ENCODE results near the gene HOTAIR.
A peak's percentile ranks its signal among the peaks of the same experiment; 100 is the strongest.

HOTAIR gene

DNA sequence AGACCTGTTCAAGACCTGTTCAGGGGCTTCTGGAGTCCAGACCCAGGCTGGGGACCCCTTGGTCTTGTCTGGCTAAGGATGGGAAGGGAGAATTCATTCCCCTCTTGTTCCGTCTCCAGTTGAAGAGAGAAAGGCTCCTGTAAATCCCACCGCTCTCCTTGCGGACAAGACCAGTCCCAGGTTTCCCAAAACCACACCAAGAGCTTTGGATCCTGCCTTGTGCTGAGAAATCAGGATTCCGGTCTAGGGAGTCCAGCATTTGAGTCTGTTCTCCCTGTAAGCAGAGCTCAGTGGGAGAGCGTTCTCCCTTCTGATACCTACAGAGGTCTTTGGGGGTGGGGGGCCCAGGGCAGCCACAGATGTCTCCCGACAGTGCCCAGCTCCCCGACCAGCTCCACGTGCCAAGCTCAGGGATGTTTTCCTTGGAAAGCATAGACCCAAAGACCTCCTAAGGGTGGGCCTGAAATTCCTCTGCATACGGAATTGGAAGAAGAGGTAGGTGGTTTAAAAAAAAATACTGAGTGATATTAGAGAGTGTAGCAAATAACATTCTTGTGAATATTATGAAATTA lies 34.2 kb downstream of the HOTAIR start:
- no peak for DNase-seq

DNA sequence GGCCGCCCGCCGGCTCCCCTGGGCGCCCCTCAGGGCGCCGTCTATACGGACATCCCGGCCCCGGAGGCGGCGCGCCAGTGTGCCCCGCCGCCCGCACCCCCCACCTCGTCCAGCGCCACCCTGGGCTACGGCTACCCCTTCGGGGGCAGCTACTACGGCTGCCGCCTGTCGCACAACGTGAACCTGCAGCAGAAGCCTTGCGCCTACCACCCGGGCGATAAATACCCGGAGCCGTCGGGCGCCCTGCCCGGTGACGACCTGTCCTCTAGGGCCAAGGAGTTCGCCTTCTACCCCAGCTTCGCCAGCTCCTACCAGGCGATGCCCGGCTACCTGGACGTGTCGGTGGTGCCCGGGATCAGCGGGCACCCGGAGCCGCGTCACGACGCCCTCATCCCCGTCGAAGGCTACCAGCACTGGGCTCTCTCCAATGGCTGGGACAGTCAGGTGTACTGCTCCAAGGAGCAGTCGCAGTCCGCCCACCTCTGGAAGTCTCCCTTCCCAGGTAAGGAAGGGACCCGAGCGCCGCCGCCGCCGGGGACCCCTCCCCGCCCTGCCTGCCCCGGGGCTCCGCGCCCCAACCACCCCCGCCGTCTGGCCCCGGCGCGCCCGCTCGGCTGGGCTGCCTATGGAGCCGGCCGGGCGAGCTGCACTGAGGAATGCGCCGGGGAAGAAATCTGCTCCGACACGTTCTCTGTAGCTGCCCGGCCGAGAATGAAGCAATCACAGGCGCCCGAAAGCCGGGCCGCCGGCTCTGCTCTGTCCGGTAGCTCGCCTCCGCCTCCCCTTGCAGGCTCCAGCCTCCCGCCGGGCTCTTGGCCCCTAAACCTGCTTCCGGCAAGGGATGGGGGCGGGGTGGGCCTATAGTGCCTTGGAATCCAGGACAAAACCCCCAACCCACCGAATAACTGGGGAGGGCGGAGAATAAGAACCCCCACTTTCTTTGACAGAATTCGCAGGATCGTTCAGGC lies 35.3 kb downstream of the HOTAIR start:
- DNase-seq = no peak

DNA sequence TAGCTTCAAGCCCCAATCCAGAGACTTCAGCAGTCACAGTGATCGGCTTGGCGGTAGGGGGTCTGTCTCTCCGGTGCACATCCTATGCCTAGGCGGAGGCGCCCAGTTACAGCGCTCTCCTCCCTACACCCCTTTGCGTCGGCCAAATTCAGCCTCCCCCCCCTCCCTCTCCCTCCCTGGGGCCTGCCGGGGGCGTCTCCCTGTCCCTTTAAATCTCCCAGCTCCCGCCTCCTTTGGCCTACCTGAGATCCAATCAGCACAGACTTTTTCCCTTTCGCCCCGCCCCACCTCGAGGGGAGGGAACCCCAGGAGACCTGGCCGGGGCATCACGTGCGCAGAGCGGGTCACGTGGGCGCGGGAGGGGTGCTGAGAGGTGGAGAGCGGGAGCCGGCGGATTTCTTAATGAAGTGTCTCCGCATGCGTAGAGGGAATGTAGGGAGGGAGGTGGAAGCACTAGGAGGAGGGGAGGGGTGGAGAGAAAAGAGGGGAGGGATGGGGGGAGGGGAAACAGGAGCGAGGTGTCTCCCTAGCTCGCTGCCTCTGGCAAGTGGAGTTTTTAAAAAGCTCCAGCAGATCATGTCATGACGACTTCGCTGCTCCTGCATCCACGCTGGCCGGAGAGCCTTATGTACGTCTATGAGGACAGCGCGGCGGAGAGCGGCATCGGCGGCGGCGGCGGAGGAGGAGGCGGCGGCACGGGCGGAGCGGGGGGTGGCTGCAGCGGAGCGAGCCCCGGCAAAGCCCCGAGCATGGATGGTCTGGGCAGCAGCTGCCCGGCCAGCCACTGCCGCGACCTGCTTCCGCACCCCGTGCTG lies 36.2 kb downstream of the HOTAIR start, which contains the start of gene HOXC13:
TSS of gene HOXC13 (plus strand) at position 506 of the 815 bp plus-strand sequence. CDS start at position 582, 76 bp downstream.
- DNase-seq = peak in 1 of 2 donors; percentile 21

DNA sequence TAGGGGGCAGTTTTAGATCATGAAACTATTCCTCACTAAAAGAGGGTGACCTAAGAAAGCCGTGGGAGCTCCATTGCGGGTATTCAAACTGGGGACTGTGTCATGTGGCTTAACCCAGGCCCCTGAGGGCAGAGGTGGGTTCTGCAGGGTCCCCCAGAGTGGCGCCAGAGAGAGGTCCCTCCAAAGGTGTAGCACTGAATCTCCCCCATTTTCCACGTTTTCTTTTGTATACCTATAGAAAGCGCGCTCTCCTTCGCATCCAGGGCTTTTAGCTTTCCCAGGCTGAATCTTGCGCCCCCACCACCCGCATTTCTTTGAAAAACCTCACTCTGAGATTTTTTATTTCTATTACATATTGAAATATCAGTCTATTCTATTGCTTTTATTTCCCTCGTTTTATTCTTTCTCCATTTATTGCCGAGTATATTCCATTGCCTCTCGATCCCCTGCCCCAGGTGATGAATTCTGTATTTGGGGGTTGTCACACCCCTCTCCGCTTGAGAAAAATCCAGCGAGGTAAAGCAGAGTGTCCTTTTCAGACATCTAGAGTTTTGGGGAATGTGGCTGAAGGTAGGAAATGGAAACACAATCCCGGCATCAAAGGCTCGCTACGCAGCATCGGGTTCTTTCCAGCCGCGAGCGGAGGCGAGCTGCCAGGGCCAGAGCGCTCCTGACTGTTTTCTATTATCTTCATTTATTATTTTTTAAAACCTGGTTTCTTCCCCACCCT lies 37.0 kb downstream of the HOTAIR start:
- DNase-seq = no peak

DNA sequence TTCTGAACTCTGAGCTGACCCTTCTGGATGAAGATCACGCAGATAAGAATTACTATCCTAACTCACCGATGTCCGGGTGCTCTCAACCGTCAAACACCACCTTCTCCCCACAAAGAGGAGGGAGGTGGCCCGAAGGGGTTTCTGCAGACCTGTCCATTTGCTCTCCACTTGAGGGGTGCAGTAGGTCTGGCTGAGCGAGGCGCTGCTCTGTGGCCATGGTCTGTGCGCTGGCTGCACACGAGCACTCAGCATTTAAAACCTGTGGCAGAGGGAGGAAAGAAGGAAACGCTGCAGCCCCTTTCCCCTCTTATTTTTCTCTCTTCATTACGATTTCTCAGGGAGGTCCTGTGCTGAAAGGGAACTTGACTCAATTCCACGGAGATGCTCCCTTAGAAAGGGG lies 37.7 kb downstream of the HOTAIR start:
- DNase-seq = no peak

DNA sequence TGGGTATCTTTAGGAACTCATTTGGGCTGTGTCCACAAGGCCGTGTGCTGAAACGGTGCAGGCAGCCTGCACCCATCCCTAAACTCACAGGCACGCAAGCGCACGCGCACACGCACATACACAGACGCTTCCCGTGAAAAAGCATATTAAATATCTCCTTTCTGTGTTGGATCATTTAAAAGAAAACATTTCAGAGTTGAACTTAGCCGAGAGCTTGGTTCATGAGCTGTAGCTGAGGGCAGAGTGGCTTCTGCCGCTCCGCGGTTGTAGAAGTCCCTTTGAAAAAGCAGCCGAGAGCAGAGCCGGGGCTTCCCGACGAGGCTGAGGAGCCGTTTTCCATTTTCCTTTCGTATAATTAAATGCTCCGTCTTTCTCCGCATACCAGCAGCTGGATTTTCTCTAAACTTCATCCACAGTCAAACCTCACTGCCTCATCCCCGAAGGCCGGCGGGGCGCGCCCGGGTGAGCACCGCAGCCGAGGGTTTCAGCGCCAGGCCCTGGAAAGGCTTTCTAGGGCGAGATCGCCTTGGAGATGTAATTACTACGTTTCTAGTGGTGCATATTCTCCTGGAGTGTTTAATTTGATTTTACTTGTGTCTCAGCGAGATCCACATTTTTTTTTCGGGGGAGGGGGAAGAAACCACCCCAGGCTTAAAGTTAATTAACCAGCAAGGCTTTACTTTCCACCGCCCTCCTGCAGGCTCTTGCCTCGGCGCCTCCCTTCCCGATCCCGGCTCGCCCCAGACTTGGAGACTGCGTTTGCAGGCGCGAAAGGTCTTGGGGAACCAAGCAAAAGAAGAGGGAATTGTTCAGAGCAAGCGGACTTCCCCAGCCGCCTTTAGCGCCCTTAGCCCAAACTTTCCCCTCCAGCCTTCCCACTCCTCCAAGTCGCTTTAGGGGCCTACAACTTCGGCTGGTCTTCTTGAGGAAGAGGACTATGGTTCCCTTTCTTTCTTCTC lies 39.1 kb downstream of the HOTAIR start:
- DNase-seq = no peak

DNA sequence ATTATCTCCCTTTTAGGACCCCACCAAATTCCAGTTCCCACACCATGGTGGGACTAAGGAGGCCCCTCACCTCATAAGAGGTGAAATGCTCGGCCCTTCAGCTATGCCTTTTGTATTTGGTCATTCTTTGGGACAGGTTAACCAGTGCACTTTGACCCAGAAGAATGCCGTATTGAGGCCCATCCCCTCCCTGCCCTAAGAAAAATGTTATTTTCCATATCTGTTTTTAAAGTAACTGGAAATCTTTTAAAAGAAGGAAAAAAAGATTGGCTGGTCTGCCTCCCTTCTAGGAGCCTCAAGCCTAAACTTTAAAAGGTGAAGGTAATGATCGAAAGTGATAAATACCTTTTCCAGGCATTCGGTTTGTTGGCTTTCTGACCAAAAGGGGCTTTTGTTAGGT lies 41.8 kb downstream of the HOTAIR start:
- no peak for DNase-seq

DNA sequence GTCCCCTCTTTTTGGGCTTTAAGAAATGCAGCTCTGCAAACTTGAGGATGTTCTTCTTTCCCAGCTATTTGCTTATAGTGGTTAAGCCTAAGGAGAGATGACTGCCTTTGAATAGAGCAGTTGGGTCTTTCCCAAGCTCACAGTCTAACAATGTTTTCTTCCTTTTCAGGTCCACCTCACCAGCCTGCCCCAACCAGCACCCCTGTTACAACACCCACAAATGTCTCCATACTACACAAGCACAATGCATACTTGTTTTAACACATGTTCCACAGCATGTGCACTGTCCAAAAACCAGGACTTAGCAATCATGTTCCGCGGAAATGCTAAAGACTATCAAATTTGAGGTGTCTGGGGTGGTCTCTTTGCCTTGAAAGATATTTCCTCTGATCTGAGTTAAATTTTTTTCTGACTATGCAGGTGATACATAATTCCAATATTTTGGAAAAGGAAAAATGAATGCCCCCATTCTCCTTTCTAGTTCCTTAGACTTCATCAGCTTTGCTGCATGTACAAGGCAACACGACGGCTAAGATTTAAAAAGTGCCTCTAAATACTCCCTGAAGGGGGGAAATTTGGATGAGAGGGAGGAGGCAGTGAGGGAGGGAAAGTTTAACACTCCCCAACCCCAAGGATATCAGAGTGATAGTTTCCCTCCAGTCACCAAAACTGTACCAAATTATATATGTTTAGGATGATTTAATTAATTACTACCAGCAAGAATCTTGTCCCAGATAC lies 42.7 kb downstream of the HOTAIR start:
- no peak for DNase-seq

DNA sequence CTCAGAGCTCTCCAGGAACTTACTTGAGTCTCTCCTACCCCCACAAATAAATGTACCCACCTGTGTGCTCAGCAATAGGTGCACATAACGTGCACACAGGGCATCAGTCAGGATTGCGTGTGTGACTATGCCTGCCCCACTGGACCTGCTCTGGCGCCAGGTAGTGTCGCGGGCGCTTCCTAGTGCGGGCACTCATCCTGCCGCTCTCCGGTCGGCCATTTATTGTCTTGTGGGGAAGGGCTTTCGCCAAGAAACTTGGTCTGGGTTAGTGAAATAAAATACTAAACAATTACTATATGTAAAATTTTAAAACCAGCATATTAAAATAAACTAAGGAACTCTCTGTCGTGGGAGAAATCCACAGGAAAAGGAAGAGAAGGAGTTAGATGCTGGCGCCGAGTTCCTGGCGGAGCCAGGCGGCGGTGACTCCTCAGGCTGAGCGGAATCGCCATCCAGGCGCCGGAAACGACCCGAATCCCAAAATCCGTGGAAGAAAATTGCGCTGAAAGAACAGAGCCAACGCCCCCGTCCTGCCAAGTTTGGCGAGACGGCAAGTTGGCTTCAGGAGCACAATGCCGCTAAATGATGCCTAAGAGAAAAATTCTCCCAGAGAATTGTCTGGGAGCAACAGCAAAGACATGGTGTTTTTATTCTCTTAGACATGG lies 44.0 kb downstream of the HOTAIR start:
- DNase-seq = no peak

DNA sequence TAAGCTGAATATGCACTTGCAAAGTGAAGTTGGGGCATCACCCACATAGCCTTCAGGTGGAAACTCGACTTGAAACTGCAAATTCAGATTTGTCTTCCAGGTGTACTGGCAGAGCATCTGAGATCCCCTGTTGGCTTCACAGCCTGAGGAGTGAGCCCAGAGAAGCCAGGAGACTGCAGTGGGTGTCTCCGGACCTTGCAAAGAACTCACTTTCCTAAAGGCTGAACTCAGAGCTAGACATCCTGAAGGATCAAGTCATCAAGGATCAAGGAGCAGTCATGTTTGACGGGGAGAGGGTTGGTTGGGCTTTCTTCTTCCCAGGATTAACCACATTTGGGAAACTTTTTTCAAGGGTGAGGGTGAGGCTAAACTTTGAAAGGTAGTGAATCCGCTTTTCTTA lies 45.2 kb downstream of the HOTAIR start:
- DNase-seq = no peak

DNA sequence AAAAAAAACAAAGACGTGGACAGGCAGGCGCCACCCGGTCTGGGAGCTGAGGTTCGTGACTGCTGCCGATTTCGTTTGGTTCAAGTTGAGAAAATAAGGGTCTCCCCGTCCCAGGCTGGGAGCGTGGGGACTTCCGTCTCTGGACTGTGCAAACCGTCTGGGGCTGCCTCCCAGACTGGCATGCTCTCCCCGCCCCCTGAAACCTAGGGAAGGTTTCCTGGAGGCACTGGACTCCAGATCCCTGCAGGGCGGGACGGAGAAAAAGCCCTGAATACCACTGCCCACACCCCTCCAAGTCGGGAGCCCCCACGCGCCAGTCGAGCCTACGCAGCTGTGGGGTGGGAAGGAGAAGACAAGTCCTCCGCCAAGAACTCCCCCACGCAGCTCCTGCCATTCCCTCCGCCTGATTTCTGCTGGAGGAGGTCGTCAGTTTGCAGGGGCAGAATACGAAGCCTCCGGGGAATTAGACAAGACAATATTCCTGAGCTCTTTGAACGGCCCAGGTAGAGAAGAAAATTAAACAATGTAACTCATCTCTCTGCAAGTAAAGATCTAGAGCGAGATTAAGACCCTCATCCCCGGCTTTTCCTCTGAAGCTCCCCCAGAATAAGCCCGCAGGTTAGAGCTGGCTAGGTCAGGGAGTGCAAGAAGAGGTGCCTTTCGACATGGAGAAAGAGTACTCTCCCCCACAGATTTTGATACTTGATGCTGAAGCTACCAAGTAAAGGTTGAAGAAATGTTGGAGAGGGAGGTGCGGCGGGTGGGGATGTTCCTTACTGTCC lies 46.5 kb downstream of the HOTAIR start:
- DNase-seq = no peak

DNA sequence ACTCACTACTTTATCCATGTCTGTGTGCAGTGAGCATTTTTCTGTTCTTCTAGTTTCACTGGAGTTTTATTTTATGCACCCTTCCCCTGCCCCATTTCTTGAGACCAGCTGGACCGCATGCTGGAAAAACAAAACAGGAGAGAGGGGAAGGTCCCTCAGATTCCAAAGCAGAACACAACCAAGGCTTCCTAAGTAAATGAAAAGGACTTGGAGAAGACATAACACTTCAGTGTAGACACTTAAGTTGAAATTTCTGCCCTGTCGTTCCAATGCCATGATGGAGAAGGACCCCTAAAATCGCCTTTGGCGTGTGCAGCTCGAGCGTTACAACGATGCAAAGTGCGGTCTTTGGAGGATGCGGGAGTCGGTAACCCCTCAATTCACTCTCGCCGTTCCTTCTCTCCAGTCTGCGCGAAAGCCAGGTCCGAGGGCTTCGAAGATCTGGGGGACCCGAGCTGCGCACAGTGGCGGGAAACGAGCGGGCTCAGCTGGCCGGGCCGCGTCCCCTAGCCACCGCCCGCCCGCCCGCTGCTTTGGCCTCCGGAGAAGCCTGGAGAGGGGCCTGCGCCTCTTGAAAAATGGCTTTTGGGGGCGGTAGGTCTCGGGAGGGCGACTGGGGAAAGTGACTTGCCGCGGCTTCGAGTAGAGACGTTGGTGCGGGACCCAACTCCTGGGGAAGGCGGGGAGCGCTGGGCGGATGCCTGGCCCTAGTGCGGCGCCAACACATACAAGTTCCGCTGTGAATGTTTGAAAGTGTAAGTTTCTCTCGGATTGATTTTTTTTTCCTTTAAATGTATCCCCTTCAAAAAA lies 47.3 kb downstream of the HOTAIR start:
- no peak for DNase-seq

DNA sequence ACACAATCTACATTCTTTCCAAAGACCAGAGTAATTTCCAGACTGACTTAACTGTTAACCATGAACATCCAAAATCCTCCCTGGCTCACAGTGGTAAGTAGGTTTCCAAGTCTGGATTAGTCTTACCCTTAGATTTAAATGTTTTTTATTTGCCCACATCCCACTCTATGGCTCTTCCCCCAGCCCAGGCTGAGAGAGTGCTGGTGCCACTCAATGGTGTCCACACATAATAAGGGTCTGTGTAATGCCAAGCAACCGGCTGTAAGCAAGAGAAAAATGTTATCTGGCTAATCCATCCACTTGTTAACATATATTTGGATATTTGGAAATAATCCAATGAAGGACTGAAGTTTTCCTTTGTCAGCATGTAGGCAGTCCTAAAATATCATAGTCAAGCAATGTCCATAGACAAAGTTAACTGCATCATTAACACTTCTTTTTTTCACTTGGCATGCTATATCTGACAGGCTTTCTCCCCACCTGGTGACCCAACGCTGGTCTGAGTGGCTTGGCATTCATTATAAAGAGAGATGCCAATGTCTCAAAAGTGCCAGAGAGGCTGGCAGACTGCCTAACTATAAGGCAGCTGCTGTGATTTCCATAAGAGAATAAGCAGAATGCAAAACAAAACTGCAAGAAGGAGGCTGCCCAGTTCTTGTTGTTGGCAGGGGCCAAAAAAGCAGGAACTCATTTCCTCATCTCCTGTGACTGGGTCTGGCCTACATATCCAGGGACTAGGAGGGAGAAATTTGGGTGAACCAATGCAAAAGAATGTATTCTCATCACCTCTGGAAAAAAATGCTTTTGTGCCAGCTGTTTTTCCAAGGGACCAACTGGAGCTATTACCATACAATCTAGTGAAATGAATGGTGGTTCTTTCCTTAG lies 50.0 kb downstream of the HOTAIR start:
- no peak for DNase-seq

DNA sequence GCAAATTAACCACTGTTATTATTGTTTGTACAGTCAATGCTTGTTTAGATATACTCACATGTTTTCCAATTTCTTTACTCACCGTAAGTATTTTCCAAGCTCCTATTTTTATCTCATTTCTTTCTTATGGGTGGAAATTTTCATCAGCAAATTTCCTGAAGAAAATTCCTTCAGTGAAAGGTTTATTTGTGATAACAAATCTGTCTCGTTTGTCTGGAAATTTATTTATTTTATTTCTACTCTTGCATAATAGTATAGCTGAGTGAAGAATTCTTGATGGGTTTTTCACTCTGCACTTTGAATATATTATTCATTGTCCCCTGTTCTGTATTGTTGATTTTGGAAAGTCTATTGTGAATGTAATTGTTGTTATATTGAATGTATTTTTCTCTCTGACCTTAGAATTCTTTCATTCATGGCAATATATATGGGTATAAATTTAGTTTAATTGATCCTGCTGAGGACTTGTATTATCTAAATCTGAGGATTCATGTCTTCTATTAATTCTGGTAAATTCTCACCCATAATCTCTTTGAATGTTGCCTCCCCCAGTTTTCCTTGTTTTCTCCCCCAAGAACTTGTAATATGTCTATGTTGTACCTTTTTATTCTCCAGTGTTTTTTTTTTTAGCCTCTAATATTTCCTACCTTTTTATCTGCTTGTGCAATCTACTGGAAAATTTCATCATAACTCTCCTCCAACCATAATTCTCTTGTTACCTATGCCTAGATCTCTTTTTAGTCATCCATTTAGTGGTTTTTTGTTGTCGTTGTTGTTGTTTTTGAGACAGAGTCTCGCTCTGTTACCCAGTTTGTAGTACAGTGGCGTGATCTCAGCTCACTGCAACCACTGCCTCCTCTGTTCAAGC lies 57.7 kb downstream of the HOTAIR start:
- no peak for DNase-seq
